Duodenal mucosa (tissue), 2 donors: ENCODE results near the gene UBXN7.

Experiments
- H3K27ac ChIP-seq: one replicate; pipeline ENCODE4 v1.7.0; 2013; ENCODE audit warnings: low read depth, low read length
- H3K27me3 ChIP-seq, 2 donors: one replicate each; pipeline ENCODE4 v1.7.0; 2013; ENCODE audit warnings: low read length in 2 of 2, control low read depth in 1 of 2; ENCODE audit not compliant: insufficient read depth in 2 of 2, control insufficient read depth in 1 of 2
- H3K36me3 ChIP-seq, 2 donors: one replicate each; pipeline ENCODE4 v1.7.0; 2013; ENCODE audit warnings: low read length in 2 of 2, control low read depth in 1 of 2; ENCODE audit not compliant: insufficient read depth in 2 of 2, control insufficient read depth in 1 of 2
- H3K4me1 ChIP-seq, 2 donors: one replicate each; pipeline ENCODE4 v1.7.0; 2013; ENCODE audit warnings: low read length in 2 of 2, control low read depth in 1 of 2; ENCODE audit not compliant: insufficient read depth in 2 of 2, control insufficient read depth in 1 of 2
- H3K4me3 ChIP-seq, 2 donors: one replicate each; pipeline ENCODE4 v1.7.0; 2013; ENCODE audit warnings: low read length in 2 of 2, low read depth in 1 of 2
- H3K9ac ChIP-seq, 2 donors: one replicate each; pipeline ENCODE4 v1.7.0; 2013; ENCODE audit warnings: low read length in 2 of 2, low read depth in 1 of 2
- H3K9me3 ChIP-seq, 2 donors: one replicate each; pipeline ENCODE4 v1.7.0; 2013; ENCODE audit warnings: low read length in 2 of 2, control low read depth in 1 of 2; ENCODE audit not compliant: control insufficient read depth in 1 of 2

UBXN7 gene

DNA sequence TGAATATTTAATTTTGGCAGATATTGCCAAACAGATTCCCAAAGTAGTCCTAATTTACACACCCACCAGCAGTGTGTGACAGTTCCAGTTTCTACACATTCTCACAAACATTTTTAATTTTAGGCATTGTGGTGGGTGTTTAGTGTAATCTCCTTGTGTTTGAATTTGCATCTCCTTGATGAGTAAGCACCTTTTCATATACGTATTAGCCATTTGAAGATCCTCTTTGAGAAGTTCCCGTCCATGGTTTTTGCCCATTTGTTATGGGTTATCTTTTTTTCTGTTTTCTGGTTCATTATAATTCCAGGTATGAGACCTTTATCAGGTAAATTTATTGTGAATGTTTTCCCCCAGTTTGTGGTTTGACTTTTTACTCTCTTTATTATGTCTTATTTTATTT is 91.8 kb downstream of the UBXN7 start:
- Histone ChIP-seq H3K36me3 (no peaks in the 10 kb centered on the region), H3K4me3 (no peak overlapping the region)

DNA sequence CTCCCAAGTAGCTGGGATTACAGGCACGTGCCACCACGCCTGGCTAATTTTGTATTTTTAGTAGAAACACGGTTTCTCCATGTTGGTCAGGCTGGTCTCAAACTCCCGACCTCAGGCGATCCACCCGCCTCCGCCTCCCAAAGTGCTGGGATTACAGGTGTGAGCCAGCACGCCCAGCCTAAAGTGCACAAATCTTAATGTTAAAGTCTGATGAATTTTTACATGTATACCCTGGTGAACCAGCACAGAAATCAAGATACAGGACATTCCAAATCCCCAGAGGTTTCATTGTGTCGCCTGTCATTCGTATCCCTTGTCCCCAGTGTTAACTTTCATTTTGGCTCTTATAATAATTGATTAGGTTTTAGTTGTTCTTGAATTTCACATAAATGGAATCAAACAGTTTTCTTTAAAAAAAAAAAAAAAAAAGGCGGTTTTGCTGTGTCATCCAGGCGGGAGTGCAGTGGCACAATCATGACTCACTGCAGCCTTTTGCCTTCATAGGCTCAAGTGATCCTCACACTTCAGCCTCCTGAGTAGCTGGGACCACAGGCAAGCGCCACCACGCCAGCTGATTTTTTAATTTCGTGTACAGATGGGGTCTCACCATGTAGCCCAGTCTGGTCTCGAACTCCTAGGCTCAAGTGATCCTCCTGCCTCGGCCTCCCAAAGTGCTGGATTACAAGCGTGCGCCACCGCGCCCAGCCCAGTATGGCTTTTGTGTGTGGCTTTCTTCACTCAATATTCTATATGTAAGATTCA is 92.6 kb downstream of the UBXN7 start:
- H3K4me3 ChIP-seq, result no peak overlapping the region
- no peaks in the 10 kb centered on the region for H3K4me1 ChIP-seq
- no peaks in the 10 kb centered on the region for H3K9me3 ChIP-seq
- no peak overlapping the region for H3K9ac ChIP-seq
- H3K27me3 ChIP-seq, result peaks cover 0 to 3% of the 10 kb centered on the region in 2 donors
- H3K27ac ChIP-seq, result no peak overlapping the region
- H3K36me3 ChIP-seq, result no peaks in the 10 kb centered on the region

More for the DNA sequence above, 91.8 kb downstream of the UBXN7 start:
- Histone ChIP-seq H3K27me3 (peaks cover 0 to 3% of the 10 kb centered on the region in 2 donors), H3K27ac (no peak overlapping the region), H3K9ac (no peak overlapping the region), H3K4me1 (no peaks in the 10 kb centered on the region), H3K9me3 (no peaks in the 10 kb centered on the region)

DNA sequence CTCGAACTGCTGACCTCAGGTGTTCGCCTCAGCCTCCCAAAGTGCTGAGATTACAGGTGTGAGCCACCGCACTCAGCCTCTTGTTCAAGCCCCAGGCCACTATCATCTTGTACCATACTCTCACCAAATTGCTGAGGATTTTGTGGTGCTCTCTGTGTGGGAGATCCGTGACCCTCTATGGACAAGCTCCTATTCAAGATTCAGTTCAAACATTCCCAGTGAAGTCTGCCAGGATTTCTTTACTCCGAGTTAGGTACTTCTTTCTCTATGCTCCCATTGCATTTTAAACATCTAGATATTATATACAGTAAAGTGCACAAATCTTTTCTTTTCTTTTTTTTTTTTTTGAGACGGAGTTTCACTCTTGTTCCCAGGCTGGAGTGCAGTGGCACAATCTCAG is 93.2 kb downstream of the UBXN7 start:
- Histone ChIP-seq H3K27ac (no peak overlapping the region), H3K9ac (no peak overlapping the region), H3K4me1 (no peaks in the 10 kb centered on the region), H3K36me3 (no peaks in the 10 kb centered on the region), H3K4me3 (no peak overlapping the region), H3K9me3 (no peaks in the 10 kb centered on the region), H3K27me3 (peaks cover 0 to 3% of the 10 kb centered on the region in 2 donors)

DNA sequence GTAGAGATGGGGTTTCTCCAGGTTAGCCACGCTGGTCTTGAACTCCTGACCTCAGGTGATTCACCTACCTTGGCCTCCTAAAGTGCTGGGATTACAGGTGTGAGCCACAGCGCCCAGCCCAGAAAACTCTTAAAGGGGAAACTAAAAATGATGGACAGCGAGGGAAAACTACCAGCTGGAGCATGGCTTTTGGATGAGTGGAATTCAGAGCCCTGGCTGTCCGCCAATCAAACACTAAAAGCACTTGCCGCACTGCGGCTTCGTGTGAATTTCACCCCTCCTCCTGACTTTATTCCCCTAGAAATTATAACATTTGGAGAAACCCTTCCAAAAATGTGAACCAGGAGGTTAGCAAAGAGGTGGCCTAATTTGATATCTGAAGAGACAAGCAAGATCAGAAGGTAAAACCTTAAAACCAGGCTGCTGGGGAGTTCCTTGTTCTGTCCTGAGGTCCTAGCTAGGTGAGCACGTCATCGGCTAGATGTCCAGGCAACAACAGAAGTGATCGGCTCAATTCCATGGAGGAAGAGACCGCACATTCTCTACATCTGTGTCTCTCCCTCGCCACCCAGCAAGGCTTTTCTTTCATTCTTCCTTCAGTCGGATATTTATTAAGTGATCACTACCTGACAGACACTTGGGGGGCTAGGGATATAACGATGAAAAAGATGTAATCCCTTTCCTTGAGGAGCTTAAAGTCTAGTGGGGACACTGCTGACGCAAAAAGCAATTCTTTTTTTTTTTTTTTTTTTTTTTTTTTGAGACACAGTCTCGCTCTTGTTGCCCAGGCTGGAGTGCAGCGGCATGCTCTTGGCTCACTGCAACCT is 95.7 kb downstream of the UBXN7 start:
- Histone ChIP-seq H3K4me1 (no peaks in the 10 kb centered on the region), H3K4me3 (no peak overlapping the region), H3K27me3 (peaks cover 0 to 3% of the 10 kb centered on the region in 2 donors), H3K27ac (no peak overlapping the region), H3K36me3 (no peaks in the 10 kb centered on the region), H3K9me3 (no peaks in the 10 kb centered on the region), H3K9ac (no peak overlapping the region)

DNA sequence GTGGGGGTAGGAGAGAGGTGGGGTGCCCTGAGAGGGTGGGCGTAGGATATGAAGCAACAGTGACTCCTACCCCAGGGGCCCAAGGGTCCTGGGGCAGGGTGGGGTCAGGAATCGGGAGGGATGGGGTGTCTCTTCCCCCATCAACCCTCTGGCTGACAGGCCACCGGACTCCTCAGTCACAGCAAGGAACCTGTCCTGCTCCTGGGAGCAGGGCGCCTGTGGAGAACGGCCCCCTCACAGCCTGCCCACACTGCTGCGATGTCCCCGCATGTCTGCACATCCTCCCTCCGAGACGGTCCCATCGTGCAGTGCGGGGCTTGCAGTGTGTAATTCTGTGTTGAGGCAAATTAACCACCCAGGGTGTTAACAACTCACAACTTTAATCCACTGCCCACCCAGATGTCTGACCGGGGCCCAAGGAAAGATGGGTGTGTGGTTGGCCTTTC is 96.7 kb downstream of the UBXN7 start:
- no peaks in the 10 kb centered on the region for H3K9me3 ChIP-seq
- no peaks in the 10 kb centered on the region for H3K36me3 ChIP-seq
- peaks cover 0 to 3% of the 10 kb centered on the region in 2 donors for H3K27me3 ChIP-seq
- no peak overlapping the region for H3K27ac ChIP-seq
- no peak overlapping the region for H3K9ac ChIP-seq
- no peaks in the 10 kb centered on the region for H3K4me1 ChIP-seq
- no peak overlapping the region for H3K4me3 ChIP-seq

DNA sequence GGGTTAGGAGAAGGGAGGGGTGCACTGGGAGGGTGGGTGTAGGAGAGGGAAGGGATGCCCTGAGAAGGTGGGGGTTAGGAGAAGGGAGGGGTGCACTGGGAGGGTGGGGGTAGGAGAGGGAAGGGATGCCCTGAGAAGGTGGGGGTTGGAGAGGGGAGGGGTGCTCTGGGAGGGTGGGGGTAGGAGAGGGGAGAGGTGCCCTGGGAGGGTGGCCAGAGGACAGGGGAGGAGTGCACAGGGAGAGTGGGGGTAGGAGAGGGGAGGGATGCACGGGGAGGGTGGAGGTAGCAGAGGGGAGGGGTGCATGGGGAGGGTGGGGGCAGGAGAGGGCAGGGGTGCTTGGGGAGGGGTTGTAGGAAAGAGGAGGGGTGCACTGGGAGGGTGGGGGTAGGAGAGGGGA is 97.2 kb downstream of the UBXN7 start:
- Histone ChIP-seq H3K4me1 (no peaks in the 10 kb centered on the region), H3K9me3 (no peaks in the 10 kb centered on the region), H3K27me3 (peaks cover 0 to 3% of the 10 kb centered on the region in 2 donors), H3K36me3 (no peaks in the 10 kb centered on the region), H3K4me3 (no peak overlapping the region), H3K27ac (no peak overlapping the region), H3K9ac (no peak overlapping the region)

DNA sequence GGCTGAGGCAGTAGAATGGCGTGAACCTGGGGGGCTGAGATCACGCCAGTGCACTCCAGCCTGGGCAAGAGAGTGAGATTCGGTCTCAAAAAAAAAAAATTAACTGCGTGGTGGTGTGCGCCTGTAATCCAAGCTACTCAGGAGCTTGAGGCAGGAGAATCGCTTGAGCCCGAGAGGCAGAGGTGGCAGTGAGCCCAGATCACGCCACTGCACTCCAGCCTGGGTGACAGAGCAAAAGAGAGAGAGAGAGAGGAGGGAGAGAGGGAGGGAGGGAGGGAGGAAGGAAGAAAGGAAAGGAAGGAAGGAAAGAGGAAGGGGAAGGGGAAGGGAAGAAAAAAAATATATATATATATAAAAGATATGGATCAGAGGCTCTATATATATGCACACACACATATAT is 100.1 kb downstream of the UBXN7 start:
- no peaks in the 10 kb centered on the region for H3K4me1 ChIP-seq
- H3K9ac ChIP-seq, result no peak overlapping the region
- H3K9me3 ChIP-seq, result no peaks in the 10 kb centered on the region
- peaks cover 0 to 3% of the 10 kb centered on the region in 2 donors for H3K27me3 ChIP-seq
- H3K36me3 ChIP-seq, result no peaks in the 10 kb centered on the region
- no peak overlapping the region for H3K27ac ChIP-seq
- no peak overlapping the region for H3K4me3 ChIP-seq

DNA sequence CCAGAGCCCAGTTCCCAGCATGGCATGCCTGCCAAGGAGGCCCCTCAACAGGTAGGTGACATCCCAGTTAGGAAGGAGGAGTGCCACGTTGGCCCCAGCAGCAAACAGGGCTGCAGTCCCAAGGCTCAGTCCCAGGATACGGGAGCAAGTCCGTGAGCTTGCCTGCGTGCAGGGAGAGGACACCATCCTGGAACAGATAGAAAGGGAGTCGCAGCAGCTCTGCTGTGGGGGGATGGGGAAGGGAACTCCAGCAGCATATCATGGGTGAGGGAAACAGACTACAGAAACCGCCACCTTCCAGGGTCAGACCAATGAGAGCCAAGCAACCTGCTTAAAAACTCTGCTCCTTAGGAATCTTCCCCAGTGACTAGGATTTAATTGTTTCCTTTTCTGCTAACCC is 104.8 kb downstream of the UBXN7 start:
- H3K4me1 ChIP-seq, result no peaks in the 10 kb centered on the region

DNA sequence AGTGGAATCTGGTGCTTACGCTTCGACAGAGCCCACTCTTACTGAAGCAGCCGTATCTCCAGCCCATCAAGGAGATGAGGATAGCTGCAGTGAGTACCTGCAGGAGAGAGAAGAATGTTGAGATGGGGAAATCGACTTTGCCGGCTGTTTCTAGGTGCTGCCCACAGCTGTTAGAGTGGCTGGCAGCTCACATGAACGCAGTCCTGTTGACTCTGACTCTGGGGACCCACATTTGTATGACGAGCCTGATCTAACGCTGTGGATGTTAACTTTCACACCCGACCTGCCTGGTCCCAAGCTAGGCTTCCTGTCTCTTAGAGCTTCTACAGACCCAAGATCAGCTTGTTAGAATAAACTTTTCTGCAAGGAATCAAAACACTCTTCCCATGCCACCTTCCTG is 105.3 kb downstream of the UBXN7 start:
- no peaks in the 10 kb centered on the region for H3K4me1 ChIP-seq
- H3K36me3 ChIP-seq, result no peaks in the 10 kb centered on the region
- no peaks in the 10 kb centered on the region for H3K9me3 ChIP-seq
- H3K4me3 ChIP-seq, result no peak overlapping the region
- no peaks in the 10 kb centered on the region for H3K27me3 ChIP-seq
- no peak overlapping the region for H3K27ac ChIP-seq
- no peak overlapping the region for H3K9ac ChIP-seq

More for the DNA sequence above, 104.8 kb downstream of the UBXN7 start:
- no peaks in the 10 kb centered on the region for H3K27me3 ChIP-seq
- H3K9ac ChIP-seq, result no peak overlapping the region
- no peaks in the 10 kb centered on the region for H3K9me3 ChIP-seq
- no peak overlapping the region for H3K4me3 ChIP-seq
- no peaks in the 10 kb centered on the region for H3K36me3 ChIP-seq
- no peak overlapping the region for H3K27ac ChIP-seq

DNA sequence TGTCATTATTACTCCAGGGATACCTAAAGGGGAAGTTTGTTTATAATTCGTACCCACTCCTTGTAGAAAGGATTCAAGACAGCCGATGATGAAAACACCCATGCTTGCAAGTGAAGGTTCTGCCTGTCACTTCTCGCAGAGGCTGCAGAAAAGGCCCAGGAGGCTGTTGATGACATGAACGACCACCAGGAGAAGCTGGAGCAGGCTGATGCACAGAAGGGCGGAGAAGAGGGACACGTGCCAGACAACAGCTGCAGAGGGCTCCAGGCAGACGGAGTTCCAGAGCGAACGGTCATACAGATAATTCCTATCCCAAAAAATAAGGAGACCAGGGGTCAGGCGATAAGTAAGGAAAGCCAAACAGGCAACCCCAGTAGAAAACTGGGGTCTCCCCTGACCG is 108.5 kb downstream of the UBXN7 start:
- Histone ChIP-seq H3K4me3 (no peak overlapping the region), H3K27me3 (no peaks in the 10 kb centered on the region), H3K4me1 (no peaks in the 10 kb centered on the region), H3K9me3 (no peaks in the 10 kb centered on the region), H3K36me3 (no peaks in the 10 kb centered on the region), H3K9ac (no peak overlapping the region), H3K27ac (no peak overlapping the region)
